ENCODE measurements around the gene TAF1D. TPM values are rescaled to one million over a fixed set of nuclear protein-coding genes. Genes with fewer than 3 reads are reported as not detected.

The TAF1D gene
- total and polyA plus RNA-seq, 7 donors: 22.4 to 111 (median 89.2) TPM

Small RNAs within 50 kb of the gene (small RNA-seq; reads per million reads assigned to genes)
- gene RF00019: 0 reads per million in 3 donors
- gene RF00493: 16.1 to 42.5 (median 35.4) reads per million in 3 donors
- gene SCARNA9: 0 to 0.78 (median 0.36) reads per million in 3 donors
- 0 reads per million in 3 donors for gene SNORA1
- 0 reads per million in 3 donors for gene SNORA18
- gene SNORA25: 0 reads per million in 3 donors
- gene SNORA32: 0 reads per million in 3 donors
- gene SNORA40: 0 reads per million in 3 donors
- 0 reads per million in 3 donors for gene SNORA8
- gene SNORD5: 0 reads per million in 3 donors
- 534 to 1,044 (median 773) reads per million in 3 donors for gene SNORD6

Other genes starting within 250 kb of the TAF1D start
- gene SMCO4, start 198.1 kb downstream of the TAF1D start, total RNA-seq: 1 to 10 TPM; 2.4 to 9.6 (median 6.1) TPM
- gene SMCO4, start 198.1 kb downstream of the TAF1D start, polyA plus RNA-seq: 100 to 1,000 TPM in 1 of 3 donors, 10 to 100 TPM in 2; 47.0 to 112 (median 94.8) TPM
- gene CEP295, start 79.8 kb downstream of the TAF1D start, total RNA-seq: 10 to 100 TPM; 18.2 to 31.0 (median 20.6) TPM
- 1 to 10 TPM; 1.8 to 6.3 (median 2.4) TPM for gene CEP295, start 79.8 kb downstream of the TAF1D start, polyA plus RNA-seq
- 10 to 100 TPM; 34.9 to 56.0 (median 45.2) TPM for gene C11orf54, start 177 bp upstream of the TAF1D start, total RNA-seq
- 10 to 100 TPM; 23.7 to 82.8 (median 43.8) TPM for gene C11orf54, start 177 bp upstream of the TAF1D start, polyA plus RNA-seq
- 10 to 100 TPM; 19.9 to 28.9 (median 23.9) TPM for gene MED17, start 42.8 kb upstream of the TAF1D start, total RNA-seq
- 10 to 100 TPM in 1 of 3 donors, 1 to 10 TPM in 2; 7.2 to 12.8 (median 9.7) TPM for gene MED17, start 42.8 kb upstream of the TAF1D start, polyA plus RNA-seq
- 1 to 10 TPM in 1 of 4 donors, under 1 TPM in 2, not detected in 1; 0.71 to 1.1 (median 0.83) TPM for gene VSTM5, start 109.1 kb upstream of the TAF1D start, total RNA-seq
- gene VSTM5, start 109.1 kb upstream of the TAF1D start, polyA plus RNA-seq: 1 to 10 TPM in 1 of 3 donors, under 1 TPM in 2; 0.23 to 3.6 (median 0.86) TPM

All from sigmoid colon (tissue), 7 donors.